Mesendoderm (in vitro differentiated cells): ENCODE results near the gene ENTHD1. TPM values are rescaled to one million over a fixed set of nuclear protein-coding genes. Genes with fewer than 3 reads are reported as not detected.

Experiments
- DNase-seq: peaks from one replicate; pipeline ENCODE4 v3.0.0; 2013
- H2AK5ac ChIP-seq: 2 replicates; pipeline ENCODE4 v1.6.1; 2013; ENCODE audit warnings: low read length, inconsistent platforms
- H2BK120ac ChIP-seq: 2 replicates; pipeline ENCODE4 v1.6.1; 2013; ENCODE audit warnings: low read depth, mild to moderate bottlenecking, low read length, moderate library complexity, mixed read lengths
- H2BK15ac ChIP-seq: replicated peaks from 2 replicates; pipeline ENCODE4 v1.6.1; 2013; ENCODE audit warnings: low read depth, mild to moderate bottlenecking, moderate library complexity
- H2BK5ac ChIP-seq: 2 replicates; pipeline ENCODE4 v1.6.1; 2013; ENCODE audit warnings: low read length, inconsistent platforms
- H3K18ac ChIP-seq: 2 replicates; pipeline ENCODE4 v1.6.1; 2013; ENCODE audit warnings: mild to moderate bottlenecking, low read length, mixed read lengths
- H3K23ac ChIP-seq: one replicate; pipeline ENCODE4 v1.6.1; 2013; ENCODE audit warnings: low read length
- H3K27ac ChIP-seq: 2 replicates; pipeline ENCODE4 v1.5.1; 2013; ENCODE audit warnings: low read depth, mild to moderate bottlenecking, inconsistent platforms, low read length, moderate library complexity
- H3K27me3 ChIP-seq: 2 replicates; pipeline ENCODE4 v1.6.1; 2013; ENCODE audit warnings: low read length, control low read depth, mild to moderate bottlenecking, inconsistent platforms; ENCODE audit not compliant: insufficient read depth, poor library complexity
- H3K36me3 ChIP-seq: 2 replicates; pipeline ENCODE4 v1.6.1; 2013; ENCODE audit warnings: low read length, inconsistent platforms; ENCODE audit not compliant: control insufficient read depth, insufficient read depth
- H3K4ac ChIP-seq: one replicate; pipeline ENCODE4 v1.6.1; 2013; ENCODE audit warnings: low read depth, mild to moderate bottlenecking, low read length, moderate library complexity
- H3K4me1 ChIP-seq: 2 replicates; pipeline ENCODE4 v1.6.1; 2013; ENCODE audit warnings: low read depth, low read length, inconsistent platforms; ENCODE audit not compliant: control insufficient read depth
- H3K4me2 ChIP-seq: 2 replicates; pipeline ENCODE4 v1.6.1; 2013; ENCODE audit warnings: low read length
- H3K4me3 ChIP-seq: 2 replicates; pipeline ENCODE4 v1.5.1; 2013; ENCODE audit warnings: mild to moderate bottlenecking, low read length
- H3K56ac ChIP-seq: one replicate; pipeline ENCODE4 v1.6.1; 2013; ENCODE audit warnings: low read length
- H3K79me1 ChIP-seq: 2 replicates; pipeline ENCODE4 v1.6.1; 2013; ENCODE audit warnings: low read length, inconsistent platforms
- H3K79me2 ChIP-seq: 2 replicates; pipeline ENCODE4 v1.6.1; 2013; ENCODE audit warnings: mild to moderate bottlenecking, low read length; ENCODE audit not compliant: control insufficient read depth, insufficient read depth
- H3K9ac ChIP-seq: 2 replicates; pipeline ENCODE4 v1.6.1; 2013; ENCODE audit warnings: low read length, inconsistent platforms
- H4K5ac ChIP-seq: one replicate; pipeline ENCODE4 v1.6.1; 2013; ENCODE audit warnings: low read length
- H4K8ac ChIP-seq: one replicate; pipeline ENCODE4 v1.6.1; 2013; ENCODE audit warnings: low read depth, mild to moderate bottlenecking, control low read depth, low read length, moderate library complexity
- WGBS: extraction: QIAGEN DNeasy Blood & Tissue Kit; methylation state at CpG from one replicate; pipeline ENCODE4 v1.1.7; 2013; ENCODE audit warnings: low lambda C conversion rate, missing lambda C conversion rate; ENCODE audit not compliant: insufficient coverage; ENCODE audit errors: extremely low coverage; 5-methylcytosine and 5-hydroxymethylcytosine counted together
- small RNA-seq: library from polyadenylated mRNA; stranded (forward); fragments of <200 nt; extraction: miRNeasy Mini kit (QIAGEN cat#:217004); gene quantifications from one replicate; pipeline ENCODE3, GENCODE V24; 2013; ENCODE audit not compliant: insufficient read depth

Gene ENTHD1

GRCh38 chr22:39693943-39694500 lies 199.5 kb downstream of the ENTHD1 start:
- no peaks in the 10 kb centered on the region for H3K36me3 ChIP-seq
- H3K27me3 ChIP-seq, result no peaks in the 10 kb centered on the region
- no peak overlapping the region for H3K27ac ChIP-seq
- no peak overlapping the region for H3K9ac ChIP-seq
- H2BK15ac ChIP-seq, result no peak overlapping the region
- H3K4me1 ChIP-seq, result no peaks in the 10 kb centered on the region
- H2BK5ac ChIP-seq, result no peak overlapping the region
- no peak overlapping the region for H3K23ac ChIP-seq
- WGBS, result no CpG with 5 or more reads among the region's 14 CpGs
- H3K4me2 ChIP-seq, result no peak overlapping the region
- no peak overlapping the region for H2BK120ac ChIP-seq
- no peak overlapping the region for H3K4ac ChIP-seq
- H4K5ac ChIP-seq, result no peak overlapping the region
- no peak overlapping the region for H2AK5ac ChIP-seq
- H3K79me2 ChIP-seq, result no peaks in the 10 kb centered on the region
- no peaks in the 10 kb centered on the region for H3K79me1 ChIP-seq
- H3K56ac ChIP-seq, result no peak overlapping the region
- DNase-seq, result no peak
- no peak overlapping the region for H3K18ac ChIP-seq
- H3K4me3 ChIP-seq, result no peak overlapping the region
- H4K8ac ChIP-seq, result no peak overlapping the region

Small RNAs within 50 kb of the gene (small RNA-seq; reads per million reads assigned to genes)
- not detected for gene RN7SKP210
